ENCODE data around the gene DNASE1L1.

- TF ChIP-seq CTCF (IDR thresholded peaks at IDR 0.05) (no peak), SMAD3 (CRISPR knock-in tag; IDR thresholded peaks at IDR 0.05; ENCODE audit: borderline replicate concordance) (no peak), EMX1 (CRISPR knock-in tag; IDR thresholded peaks at IDR 0.05) (no peak), ZNF121 (CRISPR knock-in tag; IDR thresholded peaks at IDR 0.05) (no peak)
- TF ChIP-seq, protein P1, sequence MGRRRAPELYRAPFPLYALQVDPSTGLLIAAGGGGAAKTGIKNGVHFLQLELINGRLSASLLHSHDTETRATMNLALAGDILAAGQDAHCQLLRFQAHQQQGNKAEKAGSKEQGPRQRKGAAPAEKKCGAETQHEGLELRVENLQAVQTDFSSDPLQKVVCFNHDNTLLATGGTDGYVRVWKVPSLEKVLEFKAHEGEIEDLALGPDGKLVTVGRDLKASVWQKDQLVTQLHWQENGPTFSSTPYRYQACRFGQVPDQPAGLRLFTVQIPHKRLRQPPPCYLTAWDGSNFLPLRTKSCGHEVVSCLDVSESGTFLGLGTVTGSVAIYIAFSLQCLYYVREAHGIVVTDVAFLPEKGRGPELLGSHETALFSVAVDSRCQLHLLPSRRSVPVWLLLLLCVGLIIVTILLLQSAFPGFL (CRISPR knock-in tag; IDR thresholded peaks at IDR 0.05; ENCODE audit: borderline replicate concordance) = no peak
- TF ChIP-seq, protein P2, sequence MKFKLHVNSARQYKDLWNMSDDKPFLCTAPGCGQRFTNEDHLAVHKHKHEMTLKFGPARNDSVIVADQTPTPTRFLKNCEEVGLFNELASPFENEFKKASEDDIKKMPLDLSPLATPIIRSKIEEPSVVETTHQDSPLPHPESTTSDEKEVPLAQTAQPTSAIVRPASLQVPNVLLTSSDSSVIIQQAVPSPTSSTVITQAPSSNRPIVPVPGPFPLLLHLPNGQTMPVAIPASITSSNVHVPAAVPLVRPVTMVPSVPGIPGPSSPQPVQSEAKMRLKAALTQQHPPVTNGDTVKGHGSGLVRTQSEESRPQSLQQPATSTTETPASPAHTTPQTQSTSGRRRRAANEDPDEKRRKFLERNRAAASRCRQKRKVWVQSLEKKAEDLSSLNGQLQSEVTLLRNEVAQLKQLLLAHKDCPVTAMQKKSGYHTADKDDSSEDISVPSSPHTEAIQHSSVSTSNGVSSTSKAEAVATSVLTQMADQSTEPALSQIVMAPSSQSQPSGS (CRISPR knock-in tag; IDR thresholded peaks at IDR 0.05; ENCODE audit: borderline replicate concordance, low read depth) = no peak
Measured at GRCh38 chrX:154362085-154362742, 46.8 kb downstream of the DNASE1L1 start.

Measured in WTC11 (cell line).